HG03039 (cell line): ENCODE results near the gene ZKSCAN1.
"Not testable (repeated sequence)": the region's sequence is repeated elsewhere in the genome, so short reads cannot be mapped to it uniquely, and the experiment has no call there.

ENCODE experiments used
- ATAC-seq: cut with Tn5 transposase; IDR thresholded peaks from one replicate; pipeline ENCODE4 v1.9.1; 2021; ENCODE audit warnings: mild to moderate bottlenecking, moderate library complexity; ENCODE audit not compliant: unreplicated experiment

The ZKSCAN1 gene

DNA sequence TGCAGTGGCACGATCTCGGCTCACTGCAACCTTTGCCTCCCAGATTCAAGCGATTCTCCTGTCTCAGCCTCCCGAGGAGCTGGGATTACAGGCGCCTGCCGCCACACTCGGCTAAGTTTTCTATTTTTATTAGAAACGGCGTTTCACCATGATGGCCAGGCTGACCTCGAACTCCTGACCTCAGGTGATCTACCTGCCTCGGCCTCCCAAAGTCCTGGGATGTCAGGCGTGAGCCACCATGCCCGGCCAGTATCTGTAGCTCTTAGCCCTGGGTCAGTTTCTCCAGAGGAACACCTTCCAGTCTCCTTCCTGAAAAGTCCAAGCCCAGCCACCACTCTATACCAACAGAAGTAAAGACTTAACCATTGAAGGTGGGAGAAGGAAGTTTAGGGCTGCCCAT is 15.2 kb upstream of the ZKSCAN1 start:
- no peak for ATAC-seq

GRCh38 chr7:100003711-100004661 is 11.4 kb upstream of the ZKSCAN1 start:
- ATAC-seq: no peak

- ATAC-seq: no peak
Measured at GRCh38 chr7:100007887-100008286, 7.5 kb upstream of the ZKSCAN1 start.

- ATAC-seq: no peak
Measured at GRCh38 chr7:100008525-100008924, 6.9 kb upstream of the ZKSCAN1 start.

DNA sequence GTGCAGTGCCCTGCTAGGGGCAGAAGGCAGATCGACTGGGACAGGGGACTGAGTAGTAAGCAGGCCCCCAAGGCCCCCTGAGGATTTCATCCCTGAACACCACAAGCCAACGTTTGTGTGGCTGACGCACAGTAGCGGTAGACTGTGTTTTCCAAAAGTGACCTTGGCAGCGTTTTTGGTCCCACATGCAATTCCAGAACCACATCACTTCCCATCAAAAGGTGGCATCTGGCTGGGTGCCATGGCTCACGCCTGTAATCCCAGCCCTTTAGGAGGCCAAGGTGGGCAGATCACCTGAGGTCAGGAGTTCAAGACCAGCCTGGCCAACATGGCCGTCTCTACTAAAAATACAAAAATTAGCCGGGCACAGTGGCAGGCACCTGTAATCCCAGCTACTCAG is 5.4 kb upstream of the ZKSCAN1 start:
- ATAC-seq: not testable (repeated sequence)

- ATAC-seq: no peak
Measured at GRCh38 chr7:100010901-100011300, 4.5 kb upstream of the ZKSCAN1 start.

DNA sequence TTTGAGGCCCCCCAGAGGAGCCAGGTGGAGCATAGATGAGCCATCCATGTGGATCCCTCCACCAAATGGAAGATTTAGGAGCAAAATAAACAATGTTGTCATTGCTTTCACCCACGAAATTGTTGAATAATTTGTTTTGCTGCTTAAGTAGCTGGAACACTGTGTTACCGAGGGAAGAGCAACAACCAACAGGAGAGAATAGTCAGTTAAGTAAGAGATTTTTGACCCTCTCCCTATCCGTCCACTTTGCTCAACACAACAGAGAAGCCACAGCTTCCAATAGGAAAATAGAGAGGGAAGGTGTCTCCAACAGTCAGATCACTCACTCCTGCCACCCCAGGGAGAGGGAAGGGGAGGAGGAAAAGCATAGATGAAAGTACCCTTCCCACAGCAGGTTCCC is 3.9 kb upstream of the ZKSCAN1 start:
- ATAC-seq: no peak

GRCh38 chr7:100012385-100013327 is 2.7 kb upstream of the ZKSCAN1 start:
- ATAC-seq: not testable (repeated sequence)

DNA sequence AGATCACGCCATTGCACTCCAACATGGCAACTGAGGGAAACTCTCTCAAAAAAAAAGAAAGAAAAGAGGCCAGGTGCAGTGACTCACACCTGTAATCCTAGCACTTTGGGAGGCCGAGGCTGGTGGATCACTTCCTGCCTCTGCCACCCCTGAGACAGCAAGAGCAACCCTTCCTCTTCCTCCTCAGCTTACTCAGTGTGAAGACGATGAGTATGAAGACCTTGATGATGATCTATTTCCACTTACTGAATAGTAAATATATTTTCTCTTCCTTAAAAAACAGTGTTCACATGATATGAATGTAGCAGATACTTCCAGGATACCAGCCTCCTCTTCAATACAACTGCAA is 2.1 kb upstream of the ZKSCAN1 start:
- ATAC-seq: no peak

DNA sequence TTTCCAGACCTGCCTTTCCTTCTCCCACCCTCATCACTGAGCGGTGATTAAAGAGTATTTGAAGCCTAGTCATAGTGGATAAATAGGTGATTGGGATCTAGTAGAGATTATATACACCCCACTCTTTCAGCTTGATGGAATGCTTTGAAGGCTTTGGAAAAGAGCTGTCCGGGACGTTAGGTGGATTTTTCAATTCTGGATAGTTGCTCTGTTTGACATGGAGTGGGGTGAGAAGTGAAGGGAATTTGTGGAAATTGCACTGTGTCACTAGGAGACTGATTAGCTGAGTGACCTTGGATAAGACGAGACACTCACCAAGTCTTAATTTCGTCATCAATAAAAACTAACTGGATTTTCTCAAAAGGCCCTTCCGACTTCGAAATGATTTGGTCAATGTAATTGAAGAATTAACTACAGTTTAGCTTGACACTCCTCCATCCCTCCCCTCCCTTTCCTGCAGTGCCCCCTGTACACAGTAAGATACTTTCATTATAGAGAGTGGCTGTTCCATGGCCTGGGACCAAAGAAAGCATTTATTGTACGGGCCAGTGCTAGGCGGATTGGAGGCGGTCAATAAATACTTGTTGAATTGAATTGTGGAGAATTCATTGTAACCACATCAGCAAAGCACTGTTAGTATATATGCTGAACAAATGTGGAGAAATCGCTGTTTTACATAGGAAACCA is 962 bp downstream of the ZKSCAN1 start:
- no peak for ATAC-seq

DNA sequence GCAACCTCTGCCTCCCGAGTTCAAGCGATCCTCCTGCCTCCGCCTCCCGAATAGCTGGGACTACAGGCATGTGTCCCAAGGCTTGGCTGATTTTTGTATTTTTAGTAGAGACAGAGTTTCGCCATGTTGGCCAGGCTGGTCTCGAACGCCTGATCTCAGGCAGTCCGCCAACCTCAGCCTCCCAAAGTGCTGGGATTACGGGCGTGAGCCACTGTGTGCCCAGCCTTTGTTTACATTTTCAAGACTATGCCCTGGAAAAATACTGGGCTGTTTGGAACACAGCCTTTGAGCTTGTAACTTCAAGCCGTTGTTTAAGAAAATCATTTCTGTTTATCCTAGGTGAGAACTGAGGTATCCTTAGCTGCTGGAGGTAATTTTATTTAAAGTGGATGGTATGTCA is 1.9 kb downstream of the ZKSCAN1 start:
- ATAC-seq: no peak

DNA sequence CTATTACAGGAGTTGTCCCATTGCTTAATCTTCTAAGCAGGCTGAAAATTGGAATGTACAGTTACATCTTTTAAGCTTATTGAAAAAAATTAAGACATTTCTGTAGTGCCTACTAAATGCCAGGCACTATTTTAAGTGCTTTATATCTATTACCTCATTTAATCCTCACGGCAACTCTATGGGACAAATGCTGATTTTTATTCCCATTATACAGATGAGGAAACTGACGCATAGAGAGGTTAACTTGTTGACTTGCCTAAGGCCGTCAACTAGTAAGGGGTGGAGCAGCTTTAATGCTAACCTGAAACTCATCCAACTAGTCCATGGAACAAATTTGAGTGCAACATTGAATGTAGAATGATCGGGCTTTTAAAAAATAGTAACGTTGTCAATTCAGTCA is 2.5 kb downstream of the ZKSCAN1 start:
- ATAC-seq: no peak

- ATAC-seq: no peak
Measured at GRCh38 chr7:100019908-100020307, 4.5 kb downstream of the ZKSCAN1 start.

DNA sequence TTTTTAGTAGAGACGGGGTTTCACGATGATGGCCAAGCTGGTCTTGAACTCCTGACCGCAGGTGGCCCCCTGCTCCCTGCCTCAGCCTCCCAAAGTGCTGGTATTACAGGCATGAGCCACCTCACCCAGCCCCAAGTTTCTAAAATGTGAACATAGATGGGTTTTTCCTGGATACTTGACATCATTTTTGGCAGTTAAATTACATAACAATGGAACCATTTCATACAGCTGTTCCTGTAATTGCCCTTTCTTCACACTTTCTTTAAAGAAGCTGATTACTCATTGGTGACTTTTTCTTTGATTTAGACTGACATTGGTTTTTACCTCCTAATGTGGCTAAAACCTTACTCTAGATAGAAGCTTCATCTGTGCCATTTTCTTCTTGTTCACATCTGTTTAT is 5.9 kb downstream of the ZKSCAN1 start:
- ATAC-seq: no peak

GRCh38 chr7:100022621-100023020 is 7.2 kb downstream of the ZKSCAN1 start:
- no peak for ATAC-seq

DNA sequence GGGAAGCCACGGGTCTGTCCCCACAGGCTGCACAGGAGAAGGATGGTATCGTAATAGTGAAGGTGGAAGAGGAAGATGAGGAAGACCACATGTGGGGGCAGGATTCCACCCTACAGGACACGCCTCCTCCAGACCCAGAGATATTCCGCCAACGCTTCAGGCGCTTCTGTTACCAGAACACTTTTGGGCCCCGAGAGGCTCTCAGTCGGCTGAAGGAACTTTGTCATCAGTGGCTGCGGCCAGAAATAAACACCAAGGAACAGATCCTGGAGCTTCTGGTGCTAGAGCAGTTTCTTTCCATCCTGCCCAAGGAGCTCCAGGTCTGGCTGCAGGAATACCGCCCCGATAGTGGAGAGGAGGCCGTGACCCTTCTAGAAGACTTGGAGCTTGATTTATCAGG is 8.1 kb downstream of the ZKSCAN1 start:
- ATAC-seq: no peak

DNA sequence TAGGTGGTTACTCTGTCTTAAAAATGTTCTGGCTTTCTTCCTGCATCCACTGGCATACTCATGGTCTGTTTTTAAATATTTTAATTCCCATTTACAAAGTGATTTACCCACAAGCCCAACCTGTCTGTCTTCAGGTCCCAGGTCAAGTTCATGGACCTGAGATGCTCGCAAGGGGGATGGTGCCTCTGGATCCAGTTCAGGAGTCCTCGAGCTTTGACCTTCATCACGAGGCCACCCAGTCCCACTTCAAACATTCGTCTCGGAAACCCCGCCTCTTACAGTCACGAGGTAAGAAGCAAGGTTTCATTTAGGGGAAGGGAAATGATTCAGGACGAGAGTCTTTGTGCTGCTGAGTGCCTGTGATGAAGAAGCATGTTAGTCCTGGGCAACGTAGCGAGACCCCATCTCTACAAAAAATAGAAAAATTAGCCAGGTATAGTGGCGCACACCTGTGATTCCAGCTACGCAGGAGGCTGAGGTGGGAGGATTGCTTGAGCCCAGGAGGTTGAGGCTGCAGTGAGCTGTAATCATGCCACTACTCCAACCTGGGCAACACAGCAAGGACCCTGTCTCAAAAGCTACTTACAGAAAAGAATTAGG is 8.7 kb downstream of the ZKSCAN1 start:
- ATAC-seq: no peak

- ATAC-seq: no peak
Measured at GRCh38 chr7:100027197-100027596, 11.8 kb downstream of the ZKSCAN1 start.

GRCh38 chr7:100029596-100029995 is 14.2 kb downstream of the ZKSCAN1 start:
- no peak for ATAC-seq

DNA sequence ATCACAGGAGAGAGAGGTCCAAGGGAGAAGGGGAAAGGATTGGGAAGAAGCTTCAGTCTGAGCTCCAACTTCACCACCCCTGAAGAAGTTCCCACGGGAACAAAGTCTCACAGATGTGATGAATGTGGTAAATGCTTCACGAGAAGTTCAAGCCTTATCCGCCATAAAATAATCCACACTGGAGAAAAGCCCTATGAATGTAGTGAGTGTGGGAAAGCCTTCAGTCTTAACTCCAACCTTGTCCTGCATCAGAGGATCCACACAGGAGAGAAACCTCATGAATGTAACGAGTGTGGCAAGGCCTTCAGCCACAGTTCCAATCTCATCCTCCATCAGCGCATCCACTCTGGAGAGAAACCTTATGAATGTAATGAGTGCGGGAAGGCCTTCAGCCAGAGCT is 18.1 kb downstream of the ZKSCAN1 start:
- no peak for ATAC-seq
